Stimulated activated CD8-positive, alpha-beta memory T cell treated with anti-CD3 and anti-CD28 coated beads, Interleukin-7, amount 100 ng/mL, for 4 hours (primary cell): Measurements from ENCODE around the gene YBX1.
"Not testable (repeated sequence)": the region's sequence is repeated elsewhere in the genome, so short reads cannot be mapped to it uniquely, and the experiment has no call there.

Source experiments
- DNase-seq, 2 donors: peaks; one replicate each; pipeline ENCODE4 v3.0.0-alpha.2; 2020; ENCODE audit warnings: low read depth in 2 of 2

The YBX1 gene

DNA sequence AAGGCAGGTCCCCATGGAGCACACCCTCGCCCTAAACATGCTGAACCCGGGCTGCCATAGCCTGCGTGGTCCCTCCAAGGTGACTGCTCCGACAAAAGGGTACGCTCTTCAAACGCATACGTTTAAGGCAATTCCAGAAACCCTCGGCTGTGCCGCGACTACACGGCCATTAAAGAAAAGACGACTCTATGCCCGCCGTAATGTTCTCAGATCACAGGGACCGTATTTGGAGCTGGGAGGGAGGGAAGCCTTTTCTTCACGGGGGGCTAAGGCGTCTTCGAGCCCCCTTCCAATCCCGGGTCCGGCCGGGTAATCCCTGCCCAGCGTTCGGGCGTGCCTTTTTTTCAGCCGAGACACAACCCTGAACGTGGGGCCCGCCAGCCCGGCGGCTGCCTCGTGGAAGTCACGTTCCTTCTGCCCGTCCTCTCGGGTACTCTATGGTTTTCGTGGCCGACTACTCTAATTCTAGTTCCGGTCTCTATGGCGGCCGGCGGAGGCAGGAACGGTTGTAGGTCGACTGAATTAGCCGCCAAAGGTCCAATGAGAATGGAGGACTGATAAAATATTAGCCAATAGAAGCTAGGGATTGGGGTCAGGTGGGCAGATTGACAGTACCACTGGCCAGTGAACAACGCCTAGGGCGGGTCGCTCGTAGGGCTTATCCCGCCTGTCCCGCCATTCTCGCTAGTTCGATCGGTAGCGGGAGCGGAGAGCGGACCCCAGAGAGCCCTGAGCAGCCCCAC is at the start of gene YBX1:
Gene YBX1, plus strand, starts transcription at position 678 of the 743 bp plus-strand sequence. CDS start 148 bp downstream, outside the sequence.
- peak; percentile 90 to 91 for DNase-seq

DNA sequence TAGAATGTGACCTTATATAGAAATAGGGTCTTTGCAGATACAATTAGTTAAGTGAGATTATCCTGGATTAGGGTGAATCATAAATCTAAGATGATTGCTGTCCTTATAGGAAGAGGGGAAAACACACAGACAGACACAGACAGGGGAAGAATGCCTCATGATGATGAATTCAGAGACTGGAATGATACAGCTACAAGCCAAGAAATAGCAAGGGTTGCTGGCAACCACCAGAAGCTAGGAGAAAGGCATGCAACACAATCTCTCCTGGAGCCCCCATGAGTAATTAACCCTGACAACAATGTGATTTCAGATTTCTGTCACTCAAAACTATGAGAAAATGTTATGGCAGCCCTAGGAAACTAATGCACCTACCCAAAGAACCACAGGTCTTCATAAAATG is 43.1 kb upstream of the YBX1 start:
- no peak for DNase-seq

DNA sequence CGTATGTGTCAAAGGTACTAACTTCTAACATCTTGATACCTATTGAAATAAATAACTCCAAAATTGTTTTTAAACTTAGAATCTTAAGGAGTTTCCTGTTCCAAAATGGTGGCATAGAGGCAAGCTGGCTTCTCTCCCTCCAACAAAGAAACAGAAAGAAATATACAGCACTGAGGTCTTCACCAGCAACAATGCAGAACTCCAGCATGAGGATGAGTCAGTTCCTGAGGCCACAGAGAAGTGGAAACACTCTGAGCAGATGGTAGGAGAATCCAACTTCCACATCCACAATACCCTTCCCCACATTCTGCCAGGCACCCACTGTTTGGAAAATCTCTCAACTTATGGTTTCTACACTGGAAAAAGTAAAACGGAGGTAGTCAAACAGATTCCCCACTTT is 36.2 kb upstream of the YBX1 start:
- no peak for DNase-seq

DNA sequence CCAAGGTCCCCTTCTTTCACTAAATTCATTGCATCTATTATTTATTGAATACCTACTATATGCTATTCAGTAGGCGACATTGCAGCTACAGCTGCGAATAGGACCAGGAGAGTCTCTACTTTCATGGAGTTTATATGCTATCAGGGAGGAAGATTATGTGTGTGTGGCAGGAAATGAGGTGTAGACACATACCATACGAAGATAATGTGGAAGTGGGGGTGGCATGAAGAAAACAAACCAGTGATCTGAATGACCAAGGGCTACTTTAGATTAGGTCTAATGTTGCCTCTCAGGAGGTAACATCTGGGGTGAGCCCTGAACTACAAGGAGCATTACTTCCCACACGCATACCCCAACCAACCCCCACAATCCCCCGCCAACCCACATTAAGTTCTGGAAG is 25.0 kb upstream of the YBX1 start:
- no peak for DNase-seq

DNA sequence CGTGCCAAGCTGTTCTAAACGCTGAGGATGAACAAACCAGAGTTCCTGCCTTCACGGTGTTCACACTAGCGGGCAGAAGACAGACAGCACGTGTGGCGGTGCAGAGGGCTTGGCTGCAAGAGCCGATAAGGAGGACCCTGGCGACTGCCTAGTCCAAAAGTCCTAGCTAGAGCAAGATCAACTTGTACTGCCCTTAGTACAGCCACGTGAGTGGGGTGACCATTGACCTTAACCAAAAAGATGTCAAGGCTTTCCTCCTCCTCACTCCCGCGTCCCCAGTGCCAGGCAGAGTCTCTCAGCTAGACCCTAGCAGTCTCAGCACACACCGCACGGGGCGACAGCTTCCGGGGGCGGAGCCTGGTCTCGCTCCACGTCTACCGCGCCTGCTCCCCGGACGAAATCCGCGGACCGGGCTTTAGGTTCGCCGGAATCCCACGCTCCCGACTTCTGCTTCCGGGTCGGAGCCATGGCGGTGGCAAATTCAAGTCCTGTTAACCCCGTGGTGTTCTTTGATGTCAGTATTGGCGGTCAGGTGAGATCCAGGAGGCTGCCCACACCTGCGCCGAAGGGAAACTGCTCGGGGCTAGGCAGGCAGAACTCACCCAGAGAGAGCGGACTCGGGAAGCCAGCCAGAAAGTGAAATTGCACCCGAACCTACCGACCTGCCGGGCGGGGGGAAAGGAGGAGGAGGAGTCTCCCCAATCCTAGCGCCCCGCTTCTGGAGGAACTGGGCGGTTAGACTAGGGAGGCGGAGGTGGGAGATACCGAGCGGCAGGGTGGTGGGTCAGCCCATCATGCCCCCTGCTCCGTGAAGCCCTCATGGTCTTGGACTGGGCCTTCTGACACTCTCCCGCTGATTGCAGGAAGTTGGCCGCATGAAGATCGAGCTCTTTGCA is 24.0 kb upstream of the YBX1 start, which contains the start of gene PPIH:
Gene PPIH, plus strand, starts transcription at position 443 of the 896 bp plus-strand sequence. Its CDS starts 24 bp downstream, at position 467.
- DNase-seq, result peak; percentile 89 to 95

DNA sequence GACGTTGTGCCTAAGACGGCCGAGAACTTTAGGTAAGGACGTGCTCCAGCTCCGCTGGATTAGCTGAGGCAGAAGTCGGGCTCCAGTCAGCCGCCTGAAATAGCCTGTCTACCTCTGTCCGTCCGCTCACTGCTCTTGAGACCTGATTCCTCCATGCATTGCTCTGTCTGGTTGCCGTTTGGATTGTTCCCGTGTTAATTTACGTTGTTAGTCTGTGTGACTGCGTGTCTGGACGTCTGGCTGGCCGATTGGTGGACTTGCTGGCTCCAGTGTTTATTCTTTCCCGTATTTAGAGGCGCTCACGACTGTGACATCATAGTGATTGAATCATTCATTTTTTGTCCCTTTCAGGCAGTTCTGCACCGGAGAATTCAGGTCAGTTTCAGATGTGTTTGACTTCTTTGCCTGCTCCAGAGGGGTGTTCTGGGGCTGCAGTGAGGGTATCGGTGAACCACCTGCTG is 23.3 kb upstream of the YBX1 start:
- DNase-seq, result no peak

DNA sequence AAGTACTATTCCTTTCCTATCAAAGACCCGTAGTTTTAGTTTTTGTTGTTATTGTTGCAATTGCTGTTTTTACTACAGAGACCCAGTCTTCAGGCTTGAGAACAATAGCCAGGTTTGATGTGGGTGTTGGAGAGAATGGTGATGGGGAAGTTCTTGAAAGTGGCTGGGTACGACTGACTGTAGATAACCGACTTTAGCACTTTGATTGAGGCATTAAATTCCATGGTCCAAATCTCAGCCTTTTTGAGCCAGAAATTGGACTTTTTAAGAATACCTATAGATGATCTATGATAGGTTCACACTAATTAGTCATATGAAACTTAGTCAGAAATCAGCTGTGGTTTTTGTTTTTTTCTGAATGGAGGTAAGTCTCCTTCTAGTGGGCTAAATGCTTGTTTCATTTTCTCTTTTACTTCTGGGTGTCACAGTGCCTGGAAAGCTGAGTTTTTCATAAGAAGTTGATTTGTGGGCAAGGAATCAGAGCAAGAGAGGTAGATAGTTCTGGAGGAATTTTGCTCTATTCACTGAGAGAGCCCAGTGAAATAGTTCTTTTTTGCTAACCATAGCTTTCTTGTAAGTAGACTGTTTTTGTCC is 21.2 kb upstream of the YBX1 start:
- DNase-seq, result no peak

DNA sequence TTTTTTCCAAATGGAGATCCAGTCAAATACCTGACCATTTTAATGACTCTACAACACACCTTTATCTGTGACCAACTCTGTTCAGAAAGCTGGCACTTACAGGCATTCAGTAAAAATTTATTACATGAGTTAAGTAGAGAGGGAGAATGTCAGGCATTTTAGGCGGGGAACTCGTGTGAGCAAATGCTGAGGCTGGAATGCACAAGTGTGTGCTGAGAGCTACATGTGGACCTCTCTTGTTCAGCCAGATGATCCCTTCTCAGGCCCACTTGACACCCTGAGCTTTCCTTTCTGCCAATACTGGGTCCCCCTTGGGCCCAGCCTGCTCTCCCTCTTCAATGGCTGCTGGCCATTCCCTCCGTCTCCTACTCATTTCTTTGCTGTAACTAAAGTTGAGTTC is 12.3 kb upstream of the YBX1 start:
- no peak for DNase-seq

DNA sequence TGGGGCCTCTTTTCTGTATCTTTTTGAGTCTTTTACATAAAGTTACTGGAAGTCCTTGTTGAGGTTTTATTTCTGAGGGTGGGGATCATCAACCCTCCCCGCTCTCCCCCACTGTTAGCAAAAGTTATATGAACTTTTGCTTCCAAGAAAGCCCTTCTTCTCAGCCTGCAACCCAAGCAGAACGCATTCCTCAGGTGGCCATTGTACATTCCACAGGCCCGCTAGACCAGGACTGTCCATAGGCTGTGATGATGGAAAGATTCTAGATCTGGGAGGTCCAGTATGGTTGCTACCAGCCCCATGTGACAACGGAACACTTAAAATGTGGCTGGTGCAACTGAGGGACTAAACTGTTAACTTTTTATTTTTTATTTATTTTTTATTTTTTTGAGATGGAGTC is 11.8 kb upstream of the YBX1 start:
- DNase-seq, result no peak

DNA sequence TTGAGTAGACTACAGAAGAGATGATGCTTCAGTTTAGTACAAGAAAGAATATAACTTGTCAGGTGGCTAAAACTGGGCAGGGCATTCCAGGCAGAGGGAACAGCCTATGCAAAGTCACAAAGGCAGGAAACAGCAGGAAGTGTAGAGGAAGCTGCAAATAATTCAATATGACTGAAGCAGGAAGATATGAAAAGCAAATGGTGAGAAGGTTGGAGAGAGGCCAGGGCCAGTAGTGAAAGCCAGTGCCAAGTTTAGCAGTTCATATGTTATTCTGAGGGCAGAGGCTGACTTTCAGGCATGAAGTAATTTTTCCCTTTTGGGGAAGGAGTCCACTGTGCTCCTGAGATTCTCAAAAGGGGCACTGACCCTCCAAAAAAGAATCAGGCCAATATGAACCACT is 8.0 kb upstream of the YBX1 start:
- no peak for DNase-seq

DNA sequence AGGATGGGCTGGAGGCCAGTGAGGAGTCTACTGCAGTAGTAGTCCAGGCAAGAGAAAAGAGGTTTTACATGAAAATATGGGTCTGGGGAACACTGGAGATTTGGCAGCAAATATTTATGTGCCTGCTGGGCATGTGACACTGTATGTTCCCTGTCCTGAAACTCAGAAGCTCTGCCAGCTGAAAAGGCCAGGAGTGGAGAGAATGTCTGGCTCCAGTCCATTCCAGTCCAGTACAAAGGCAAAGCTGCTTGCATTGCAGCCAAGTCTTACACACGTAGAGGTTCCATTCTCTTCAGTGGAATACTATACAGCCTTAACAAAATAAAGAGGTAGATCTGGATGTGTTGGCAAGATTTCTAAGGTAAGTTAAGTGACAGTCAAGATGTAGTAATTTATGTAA is 7.5 kb upstream of the YBX1 start:
- DNase-seq, result no peak

DNA sequence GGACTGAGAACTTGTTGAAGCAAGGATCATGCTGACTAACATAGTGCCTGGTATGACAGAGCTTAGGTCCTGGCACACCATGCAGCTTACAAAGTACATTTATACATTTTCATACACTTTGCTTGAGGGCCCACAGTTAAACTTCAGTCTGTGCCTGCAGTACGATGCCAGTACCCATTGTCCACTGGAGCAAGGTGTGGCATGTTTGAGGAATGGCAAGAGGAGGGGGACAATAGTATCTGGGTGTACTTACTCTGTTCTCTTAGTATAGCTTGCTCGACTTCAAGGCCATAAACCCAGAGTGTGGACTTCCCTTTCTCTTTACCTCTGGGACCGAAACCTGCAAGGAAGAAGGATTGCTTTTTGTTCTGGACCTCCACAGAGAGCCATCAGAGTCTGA is 6.8 kb upstream of the YBX1 start:
- no peak for DNase-seq

DNA sequence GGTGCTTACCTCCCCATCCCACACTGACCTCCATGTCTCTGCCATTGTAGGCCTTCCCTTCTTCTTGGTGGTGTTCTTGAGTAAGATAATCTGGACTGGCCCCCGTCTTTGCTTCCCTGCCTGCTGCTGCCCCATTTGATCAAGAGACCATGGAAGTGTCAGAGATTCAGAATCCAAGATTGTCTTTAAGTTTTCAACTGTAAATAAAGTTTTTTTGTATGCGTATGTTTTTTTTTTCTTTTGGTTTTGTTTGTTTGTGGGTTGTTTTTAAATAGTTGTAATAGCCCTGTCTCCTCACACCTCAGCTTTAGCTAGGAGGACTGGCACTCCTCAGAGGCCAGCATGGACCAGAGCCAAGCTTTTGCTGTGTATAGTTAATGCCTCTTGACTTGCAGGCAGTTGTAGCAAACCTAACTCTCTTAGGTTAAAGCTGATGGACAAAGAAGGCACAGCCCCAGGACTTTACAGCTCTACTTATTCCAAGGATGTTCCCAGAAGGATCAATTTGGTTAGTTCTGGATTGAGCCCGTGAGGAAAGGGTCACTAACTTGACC is 5.6 kb upstream of the YBX1 start:
- no peak for DNase-seq

DNA sequence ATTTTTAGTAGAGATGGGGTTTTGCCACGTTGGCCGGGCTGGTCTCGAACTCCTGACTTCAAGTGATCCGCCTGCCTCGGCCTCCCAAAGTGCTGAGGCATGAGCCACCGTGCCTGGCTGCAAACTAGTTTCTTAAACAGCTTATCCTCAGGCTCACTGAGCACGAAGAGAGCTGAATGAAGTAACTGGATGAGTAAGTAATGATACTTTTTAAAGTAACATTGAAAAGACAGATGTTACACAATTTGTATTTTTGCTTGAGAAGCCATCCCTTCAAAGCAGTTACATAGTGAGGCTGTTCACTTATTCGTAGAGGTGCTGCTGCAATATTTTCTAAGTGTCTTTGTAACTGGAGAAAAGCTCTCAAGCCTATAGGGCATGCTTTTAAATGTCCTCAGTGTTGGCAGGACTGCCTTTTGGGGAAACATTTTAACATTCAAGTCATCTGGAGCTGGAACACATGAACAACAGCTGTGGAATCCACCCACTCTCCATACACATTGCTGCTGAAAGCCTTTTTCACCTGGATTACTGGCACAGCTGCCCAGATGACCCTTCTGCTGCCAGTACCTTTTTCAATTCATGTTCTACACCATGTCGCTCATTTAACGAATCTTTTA is 2.7 kb upstream of the YBX1 start:
- no peak for DNase-seq

DNA sequence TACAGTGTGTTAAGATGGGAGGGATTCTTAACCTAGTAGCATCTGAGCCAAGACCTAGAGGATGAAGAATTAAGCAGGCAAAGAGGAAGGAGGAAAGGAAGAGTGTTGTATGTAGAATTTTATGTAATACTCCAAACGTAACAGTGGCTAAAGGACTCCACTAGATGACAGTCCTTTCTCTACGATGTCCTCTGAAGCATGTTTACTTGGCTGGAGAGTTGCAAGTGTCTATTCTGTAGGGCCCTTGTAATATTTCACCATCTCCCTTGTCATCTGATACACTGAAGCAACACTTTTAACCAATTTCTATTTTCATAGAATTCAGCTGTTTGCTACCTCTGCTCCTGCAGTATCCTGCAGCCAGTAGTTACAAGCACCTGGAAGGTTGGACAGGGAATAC is 2.2 kb upstream of the YBX1 start:
- DNase-seq, result no peak

DNA sequence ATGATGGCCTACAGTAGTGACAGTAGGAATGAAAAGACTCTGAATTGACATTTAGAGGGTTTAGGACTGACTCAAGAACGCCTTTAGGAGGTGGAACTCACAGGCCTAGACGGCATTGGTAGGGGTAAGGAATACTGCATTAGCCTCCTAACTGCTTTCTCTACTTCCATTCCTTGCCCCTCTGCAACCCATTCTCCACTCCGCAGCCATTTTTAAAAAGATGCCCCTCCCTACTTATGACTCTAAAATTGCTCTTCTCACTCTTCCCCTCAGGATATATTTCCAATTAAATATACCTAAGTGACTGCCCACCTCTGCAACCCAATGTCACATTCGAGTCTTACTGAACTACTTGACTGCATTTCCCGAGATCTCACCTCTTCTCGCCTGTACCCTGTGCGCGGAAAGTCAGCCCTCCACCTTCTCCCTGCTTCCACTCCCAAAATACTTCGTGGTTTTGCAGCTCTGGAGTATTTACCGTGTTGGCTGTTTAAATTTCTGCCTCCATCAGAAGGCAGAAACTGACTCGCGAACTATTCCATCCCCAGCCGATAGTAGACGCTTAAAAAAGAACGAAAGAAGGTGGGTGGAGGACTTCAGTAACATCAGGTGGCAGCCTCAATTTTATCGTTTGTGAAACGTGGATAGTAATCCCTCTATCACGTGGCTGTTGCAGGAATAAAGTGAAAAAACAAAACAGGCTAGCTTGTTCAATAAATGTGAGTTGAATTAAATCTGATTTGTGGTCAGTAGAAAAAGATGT is 1.1 kb upstream of the YBX1 start:
- DNase-seq, result peak in 1 of 2 donors; percentile 12

DNA sequence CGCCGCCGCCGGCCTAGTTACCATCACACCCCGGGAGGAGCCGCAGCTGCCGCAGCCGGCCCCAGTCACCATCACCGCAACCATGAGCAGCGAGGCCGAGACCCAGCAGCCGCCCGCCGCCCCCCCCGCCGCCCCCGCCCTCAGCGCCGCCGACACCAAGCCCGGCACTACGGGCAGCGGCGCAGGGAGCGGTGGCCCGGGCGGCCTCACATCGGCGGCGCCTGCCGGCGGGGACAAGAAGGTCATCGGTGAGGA is 193 bp downstream of the YBX1 start:
- not testable (repeated sequence) for DNase-seq

DNA sequence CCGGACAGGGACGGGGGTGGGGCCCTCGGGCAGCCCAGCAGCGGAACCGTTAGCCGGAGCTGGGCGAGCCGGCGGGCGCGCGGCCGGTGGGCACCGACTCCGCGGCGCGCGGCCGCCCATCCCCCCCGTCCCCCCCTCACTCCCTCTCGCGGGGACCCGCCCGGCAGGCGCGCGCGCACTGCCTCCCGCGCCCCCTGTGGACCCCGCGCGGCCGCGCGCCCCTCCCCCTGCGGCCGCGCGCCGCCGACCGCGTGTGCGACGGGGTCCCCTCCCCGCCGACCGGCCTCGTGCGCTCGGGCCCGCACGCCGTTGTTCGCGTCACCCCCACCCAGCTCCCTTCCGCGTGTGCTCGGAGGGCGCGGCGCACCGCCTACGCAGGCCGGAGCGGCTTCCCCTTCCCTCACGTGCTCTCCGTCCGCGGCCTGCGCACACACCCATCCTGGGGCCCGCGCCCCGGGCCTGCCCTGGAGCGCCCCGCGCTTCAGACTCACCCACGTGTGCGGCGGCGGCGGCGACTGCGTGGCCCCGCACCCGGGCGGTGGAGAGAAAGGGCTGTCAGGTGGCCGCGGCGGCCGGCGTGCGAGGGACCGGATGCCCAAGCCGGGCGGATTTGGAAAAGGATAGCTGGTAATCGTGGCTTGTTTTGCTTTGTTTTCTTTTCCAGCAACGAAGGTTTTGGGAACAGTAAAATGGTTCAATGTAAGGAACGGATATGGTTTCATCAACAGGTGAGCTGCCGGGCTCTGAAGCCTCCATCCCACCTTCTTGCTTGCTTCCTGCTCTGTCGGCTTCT is 717 bp downstream of the YBX1 start:
- peak; percentile 21 to 65 for DNase-seq

DNA sequence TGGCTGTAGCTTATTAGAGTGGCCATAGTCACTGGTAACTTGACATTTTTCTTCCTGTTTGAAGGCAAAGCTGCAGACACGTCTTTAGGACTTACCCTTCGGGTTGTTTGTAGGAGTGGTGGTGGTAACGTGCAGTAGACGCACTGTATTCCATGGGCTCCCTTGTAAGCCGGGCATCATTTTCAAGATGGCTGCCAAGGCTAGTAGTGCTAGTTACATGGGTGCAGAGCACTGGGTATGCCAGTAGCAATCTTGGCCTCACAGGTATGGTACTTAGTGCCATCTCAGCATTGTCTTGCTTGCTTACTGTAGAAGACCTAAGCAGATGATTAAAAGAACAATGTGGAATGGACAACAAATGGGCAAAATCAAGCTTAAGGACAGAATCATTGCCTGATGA is 1.9 kb downstream of the YBX1 start:
- no peak for DNase-seq

DNA sequence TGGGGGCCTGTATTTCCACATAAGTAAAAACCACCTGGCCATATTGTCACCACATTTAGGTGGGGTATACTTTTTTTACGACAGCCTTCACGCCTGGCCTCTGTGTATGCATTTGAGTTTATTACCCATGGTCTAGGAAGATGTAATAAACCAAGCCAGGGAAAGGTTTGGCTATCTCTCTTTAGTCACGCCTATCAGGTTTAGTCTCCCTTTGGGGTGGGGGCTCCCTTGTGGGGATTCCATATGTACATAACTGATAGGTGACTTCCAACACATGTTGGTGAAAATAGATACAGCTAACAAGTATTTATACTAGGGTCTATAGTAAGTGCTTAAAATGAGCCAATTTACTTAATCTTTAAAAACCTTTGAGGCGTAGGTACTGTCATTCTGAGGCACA is 4.2 kb downstream of the YBX1 start:
- no peak for DNase-seq
